WTC11 (cell line): Measurements from ENCODE around the gene MBP. TPM values are rescaled to one million over a fixed set of nuclear protein-coding genes. Genes with fewer than 3 reads are reported as not detected.
A peak's percentile ranks its signal among the peaks of the same experiment; 100 is the strongest.

Source experiments
- ATAC-seq: fragments of 200-7000 bp; cut with Tn5 transposase; 2 replicates; pipeline ENCODE4 v1.10.0; 2021; ENCODE audit warnings: mild to moderate bottlenecking, moderate library complexity
- CTCF ChIA-PET: fragments of 300-600 bp; sonication (Branson Sonifier 250); formaldehyde crosslinking; loops from one replicate; lab custom pipeline; 2021; ENCODE audit warnings: antibody characterized with exemption; lab: Charles Lee
- POLR2A ChIA-PET: fragments of 350-600 bp; sonication (Branson Sonifier 250); formaldehyde crosslinking; loops from one replicate; lab custom pipeline; 2021; ENCODE audit warnings: antibody characterized with exemption; lab: Charles Lee
- DNase-seq: peaks from one replicate; pipeline ENCODE4 v3.0.0; 2021; ENCODE audit warnings: low spot score
- H3K27ac Mint-ChIP-seq: 2 replicates; pipeline ENCODE4 v1.8.0; 2021; ENCODE audit warnings: mixed read lengths
- H3K27me3 Mint-ChIP-seq: 2 replicates; pipeline ENCODE4 v1.8.0; 2021; ENCODE audit warnings: low read depth, mild to moderate bottlenecking, moderate library complexity, mixed read lengths
- H3K36me3 Mint-ChIP-seq: 2 replicates; pipeline ENCODE4 v1.8.0; 2021; ENCODE audit warnings: mixed read lengths
- H3K4me1 Mint-ChIP-seq: 2 replicates; pipeline ENCODE4 v1.8.0; 2022; ENCODE audit warnings: mixed read lengths
- H3K4me3 Mint-ChIP-seq: 2 replicates; pipeline ENCODE4 v1.8.0; 2021; ENCODE audit warnings: mild to moderate bottlenecking, moderate library complexity, mixed read lengths
- H3K9me3 Mint-ChIP-seq: 2 replicates; pipeline ENCODE4 v1.8.0; 2021; ENCODE audit warnings: mixed read lengths
- ATF1 ChIP-seq: sonication (generic); formaldehyde crosslinking; IDR thresholded peaks from 2 replicates; pipeline ENCODE4 v1.8.1; 2023; ENCODE audit warnings: mild to moderate bottlenecking, moderate library complexity, missing genetic modification reagents
- CREB1 ChIP-seq: sonication (generic); formaldehyde crosslinking; IDR thresholded peaks from 2 replicates; pipeline ENCODE4 v1.8.0; 2023; ENCODE audit warnings: mild to moderate bottlenecking, missing genetic modification reagents
- ELF4 ChIP-seq: sonication (generic); formaldehyde crosslinking; IDR thresholded peaks from 2 replicates; pipeline ENCODE4 v1.8.1; 2022; ENCODE audit warnings: low read depth, mild to moderate bottlenecking, moderate library complexity, missing genetic modification reagents
- EMX1 ChIP-seq: fragments of 250-450 bp; sonication (Bioruptor Pico); IDR thresholded peaks from 2 replicates; pipeline ENCODE4 v1.8.0; 2021; ENCODE audit warnings: mild to moderate bottlenecking
- JAZF1 ChIP-seq: fragments of 250-450 bp; sonication (Bioruptor Pico); IDR thresholded peaks from 2 replicates; pipeline ENCODE4 v1.9.0; 2021; ENCODE audit warnings: moderate library complexity, mild to moderate bottlenecking, inconsistent platforms
- MYBL2 ChIP-seq: sonication (generic); formaldehyde crosslinking; IDR thresholded peaks from 2 replicates; pipeline ENCODE4 v1.8.1; 2023; ENCODE audit warnings: mild to moderate bottlenecking, moderate library complexity, missing genetic modification reagents
- PRRX2 ChIP-seq: fragments of 250-450 bp; sonication (Bioruptor Pico); IDR thresholded peaks from 2 replicates; pipeline ENCODE4 v1.8.0; 2021; ENCODE audit warnings: mild to moderate bottlenecking
- SMAD4 ChIP-seq: sonication (generic); formaldehyde crosslinking; IDR thresholded peaks from 2 replicates; pipeline ENCODE4 v1.8.0; 2022; ENCODE audit warnings: mild to moderate bottlenecking, missing genetic modification reagents
- ZBTB21 ChIP-seq: sonication (generic); formaldehyde crosslinking; IDR thresholded peaks from 2 replicates; pipeline ENCODE4 v1.8.1; 2023; ENCODE audit warnings: mild to moderate bottlenecking, missing genetic modification reagents, borderline replicate concordance
- ZNF232 ChIP-seq: sonication (generic); formaldehyde crosslinking; IDR thresholded peaks from 2 replicates; pipeline ENCODE4 v1.8.0; 2022; ENCODE audit warnings: mild to moderate bottlenecking, missing genetic modification reagents
- ZNF317 ChIP-seq: sonication (generic); formaldehyde crosslinking; IDR thresholded peaks from 2 replicates; pipeline ENCODE4 v1.8.1; 2023; ENCODE audit warnings: low read depth, mild to moderate bottlenecking, moderate library complexity, missing genetic modification reagents, borderline replicate concordance
- ZNF396 ChIP-seq: fragments of 250-450 bp; sonication (Bioruptor Pico); IDR thresholded peaks from 2 replicates; pipeline ENCODE4 v1.8.0; 2021; ENCODE audit warnings: mild to moderate bottlenecking, moderate library complexity, borderline replicate concordance
- ZNF416 ChIP-seq: fragments of 250-450 bp; sonication (Bioruptor Pico); IDR thresholded peaks from 2 replicates; pipeline ENCODE4 v1.9.0; 2021; ENCODE audit warnings: mild to moderate bottlenecking, inconsistent platforms
- ZNF423 ChIP-seq: fragments of 250-450 bp; sonication (Bioruptor Pico); IDR thresholded peaks from 2 replicates; pipeline ENCODE4 v2.1.2; 2022; ENCODE audit warnings: mild to moderate bottlenecking, moderate library complexity
- total RNA-seq: library from RNA; stranded (reverse); gene quantifications from 3 replicates; pipeline ENCODE4 v1.2.3, GENCODE V29; 2021
- TF ChIP-seq, protein P1 (sequence below): fragments of 250-450 bp; sonication (Bioruptor Pico); IDR thresholded peaks from 2 replicates; pipeline ENCODE4 v1.9.0; 2021; ENCODE audit warnings: moderate library complexity, mild to moderate bottlenecking, inconsistent platforms, borderline replicate concordance
- TF ChIP-seq, protein P2 (sequence below): sonication (generic); formaldehyde crosslinking; IDR thresholded peaks from 2 replicates; pipeline ENCODE4 v1.8.1; 2023; ENCODE audit warnings: mild to moderate bottlenecking, missing genetic modification reagents, borderline replicate concordance
- TF ChIP-seq, protein P3 (sequence below): fragments of 250-450 bp; sonication (Bioruptor Pico); conservative IDR thresholded peaks from 2 replicates; pipeline ENCODE4 v1.9.0; 2021; ENCODE audit warnings: mild to moderate bottlenecking
- TF ChIP-seq, protein P4 (sequence below): sonication (generic); formaldehyde crosslinking; IDR thresholded peaks from 2 replicates; pipeline ENCODE4 v1.8.1; 2023; ENCODE audit warnings: mild to moderate bottlenecking, missing genetic modification reagents
- TF ChIP-seq, protein P5 (sequence below): fragments of 200-600 bp; IDR thresholded peaks from 2 replicates; pipeline ENCODE4 v1.8.0; 2022; ENCODE audit warnings: antibody characterized with exemption
- TF ChIP-seq, protein P6 (sequence below): sonication (generic); formaldehyde crosslinking; IDR thresholded peaks from 2 replicates; pipeline ENCODE4 v1.8.1; 2022; ENCODE audit warnings: missing genetic modification reagents, borderline replicate concordance

Gene MBP
- total RNA-seq, 1 experiment from 2014 or later, result 19.6 TPM

DNA sequence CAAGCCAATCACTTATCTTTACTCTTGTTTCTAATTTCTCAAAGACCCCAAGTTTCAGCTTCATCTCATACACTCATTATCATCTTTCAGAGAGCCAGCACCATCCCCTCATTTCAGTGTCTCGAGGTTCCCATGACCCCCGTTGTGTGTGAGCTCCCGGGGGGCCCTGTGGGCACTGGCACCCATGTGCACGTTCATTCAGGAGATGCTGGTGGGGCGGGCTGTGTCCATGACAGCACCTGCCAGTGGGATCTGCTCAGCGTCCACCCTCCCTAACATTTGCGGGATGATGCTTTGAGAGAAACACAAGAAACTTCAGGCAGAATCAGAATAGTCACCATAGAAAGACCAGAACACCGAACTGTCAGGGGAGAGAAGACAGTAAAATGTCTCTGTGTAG, 120.5 kb downstream of the MBP start (continued):
- TF ChIP-seq, protein P1, sequence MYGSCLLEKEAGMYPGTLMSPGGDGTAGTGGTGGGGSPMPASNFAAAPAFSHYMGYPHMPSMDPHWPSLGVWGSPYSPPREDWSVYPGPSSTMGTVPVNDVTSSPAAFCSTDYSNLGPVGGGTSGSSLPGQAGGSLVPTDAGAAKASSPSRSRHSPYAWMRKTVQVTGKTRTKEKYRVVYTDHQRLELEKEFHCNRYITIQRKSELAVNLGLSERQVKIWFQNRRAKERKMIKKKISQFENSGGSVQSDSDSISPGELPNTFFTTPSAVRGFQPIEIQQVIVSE, result no peak
- no peak for TF ChIP-seq JAZF1 (CRISPR knock-in tag)
- no peak for TF ChIP-seq ZNF416
- no peak for TF ChIP-seq MYBL2
- no peak for TF ChIP-seq ZBTB21 (CRISPR knock-in tag)
- TF ChIP-seq, protein P2, sequence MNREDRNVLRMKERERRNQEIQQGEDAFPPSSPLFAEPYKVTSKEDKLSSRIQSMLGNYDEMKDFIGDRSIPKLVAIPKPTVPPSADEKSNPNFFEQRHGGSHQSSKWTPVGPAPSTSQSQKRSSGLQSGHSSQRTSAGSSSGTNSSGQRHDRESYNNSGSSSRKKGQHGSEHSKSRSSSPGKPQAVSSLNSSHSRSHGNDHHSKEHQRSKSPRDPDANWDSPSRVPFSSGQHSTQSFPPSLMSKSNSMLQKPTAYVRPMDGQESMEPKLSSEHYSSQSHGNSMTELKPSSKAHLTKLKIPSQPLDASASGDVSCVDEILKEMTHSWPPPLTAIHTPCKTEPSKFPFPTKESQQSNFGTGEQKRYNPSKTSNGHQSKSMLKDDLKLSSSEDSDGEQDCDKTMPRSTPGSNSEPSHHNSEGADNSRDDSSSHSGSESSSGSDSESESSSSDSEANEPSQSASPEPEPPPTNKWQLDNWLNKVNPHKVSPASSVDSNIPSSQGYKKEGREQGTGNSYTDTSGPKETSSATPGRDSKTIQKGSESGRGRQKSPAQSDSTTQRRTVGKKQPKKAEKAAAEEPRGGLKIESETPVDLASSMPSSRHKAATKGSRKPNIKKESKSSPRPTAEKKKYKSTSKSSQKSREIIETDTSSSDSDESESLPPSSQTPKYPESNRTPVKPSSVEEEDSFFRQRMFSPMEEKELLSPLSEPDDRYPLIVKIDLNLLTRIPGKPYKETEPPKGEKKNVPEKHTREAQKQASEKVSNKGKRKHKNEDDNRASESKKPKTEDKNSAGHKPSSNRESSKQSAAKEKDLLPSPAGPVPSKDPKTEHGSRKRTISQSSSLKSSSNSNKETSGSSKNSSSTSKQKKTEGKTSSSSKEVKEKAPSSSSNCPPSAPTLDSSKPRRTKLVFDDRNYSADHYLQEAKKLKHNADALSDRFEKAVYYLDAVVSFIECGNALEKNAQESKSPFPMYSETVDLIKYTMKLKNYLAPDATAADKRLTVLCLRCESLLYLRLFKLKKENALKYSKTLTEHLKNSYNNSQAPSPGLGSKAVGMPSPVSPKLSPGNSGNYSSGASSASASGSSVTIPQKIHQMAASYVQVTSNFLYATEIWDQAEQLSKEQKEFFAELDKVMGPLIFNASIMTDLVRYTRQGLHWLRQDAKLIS (CRISPR knock-in tag), result no peak
- TF ChIP-seq, protein P3, sequence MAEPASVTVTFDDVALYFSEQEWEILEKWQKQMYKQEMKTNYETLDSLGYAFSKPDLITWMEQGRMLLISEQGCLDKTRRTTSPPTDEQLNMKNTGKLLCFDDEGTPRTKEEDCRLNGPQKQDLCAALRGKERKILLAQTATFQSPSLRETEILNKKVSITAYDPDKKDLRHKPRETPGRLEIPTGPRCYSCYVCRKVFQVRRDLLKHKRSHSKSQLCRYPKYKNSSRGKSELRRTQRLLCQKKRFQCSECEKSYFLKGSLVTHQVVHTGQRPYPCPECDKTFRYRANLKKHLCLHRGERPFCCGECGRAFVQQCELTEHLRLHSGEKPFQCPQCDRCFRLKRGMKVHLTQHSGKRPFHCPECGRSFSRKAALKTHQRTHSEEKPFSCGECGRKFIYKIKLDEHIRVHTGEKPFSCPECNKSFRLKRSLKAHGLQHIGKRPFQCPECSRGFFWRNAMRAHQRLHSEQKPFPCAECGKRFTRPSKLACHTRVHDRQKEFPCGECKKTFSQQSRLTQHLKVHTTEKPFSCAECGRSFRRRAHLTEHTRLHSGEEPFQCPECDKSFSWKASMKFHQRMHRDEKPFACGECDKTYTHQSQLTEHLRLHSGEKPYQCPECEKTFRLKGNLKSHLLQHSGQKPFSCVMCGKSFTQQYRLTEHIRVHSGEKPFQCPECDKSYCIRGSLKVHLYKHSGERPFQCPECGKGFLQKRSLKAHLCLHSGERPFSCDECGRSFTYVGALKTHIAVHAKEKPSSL (CRISPR knock-in tag), result no peak
- TF ChIP-seq, protein P4, sequence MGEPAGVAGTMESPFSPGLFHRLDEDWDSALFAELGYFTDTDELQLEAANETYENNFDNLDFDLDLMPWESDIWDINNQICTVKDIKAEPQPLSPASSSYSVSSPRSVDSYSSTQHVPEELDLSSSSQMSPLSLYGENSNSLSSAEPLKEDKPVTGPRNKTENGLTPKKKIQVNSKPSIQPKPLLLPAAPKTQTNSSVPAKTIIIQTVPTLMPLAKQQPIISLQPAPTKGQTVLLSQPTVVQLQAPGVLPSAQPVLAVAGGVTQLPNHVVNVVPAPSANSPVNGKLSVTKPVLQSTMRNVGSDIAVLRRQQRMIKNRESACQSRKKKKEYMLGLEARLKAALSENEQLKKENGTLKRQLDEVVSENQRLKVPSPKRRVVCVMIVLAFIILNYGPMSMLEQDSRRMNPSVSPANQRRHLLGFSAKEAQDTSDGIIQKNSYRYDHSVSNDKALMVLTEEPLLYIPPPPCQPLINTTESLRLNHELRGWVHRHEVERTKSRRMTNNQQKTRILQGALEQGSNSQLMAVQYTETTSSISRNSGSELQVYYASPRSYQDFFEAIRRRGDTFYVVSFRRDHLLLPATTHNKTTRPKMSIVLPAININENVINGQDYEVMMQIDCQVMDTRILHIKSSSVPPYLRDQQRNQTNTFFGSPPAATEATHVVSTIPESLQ (CRISPR knock-in tag), result no peak

DNA sequence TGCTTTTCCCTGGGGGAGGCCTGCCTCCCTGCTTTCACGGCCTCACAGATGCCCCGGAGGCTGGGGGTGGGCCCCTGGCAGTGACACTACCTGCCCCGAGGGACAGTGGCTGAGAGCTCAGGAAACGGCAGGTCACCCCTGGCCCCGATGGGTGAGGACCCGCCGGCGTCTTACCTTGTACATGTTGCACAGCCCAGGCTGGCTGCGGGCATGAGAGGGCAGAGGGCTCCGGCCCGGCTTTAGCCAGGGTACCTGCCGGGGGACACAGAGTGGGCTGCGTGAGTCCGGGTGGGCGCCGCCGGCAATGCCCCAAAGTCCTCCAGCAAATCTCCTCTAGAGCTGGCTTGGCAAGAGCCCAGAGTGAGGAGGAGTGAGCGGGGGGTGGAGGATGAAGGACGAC, 122.9 kb downstream of the MBP start:
- CTCF ChIA-PET, result interaction anchor here (2.1 kb wide), 1 partner anchor 9 kb away, joined by 9 read pairs; no protein-coding TSS in a partner anchor
- H3K27ac Mint-ChIP-seq, result peak overlapping the region; percentile 44
- no peak overlapping the region for H3K4me3 Mint-ChIP-seq
- no peaks in the 10 kb centered on the region for H3K27me3 Mint-ChIP-seq
- H3K9me3 Mint-ChIP-seq, result no peaks in the 10 kb centered on the region
- POLR2A ChIA-PET, result interaction anchor here (1.0 to 1.2 kb wide), 2 partner anchors 11 to 44 kb away, joined by 3 read pairs; no protein-coding TSS in a partner anchor
- H3K36me3 Mint-ChIP-seq, result no peaks in the 10 kb centered on the region
- ATAC-seq, result no peak
- H3K4me1 Mint-ChIP-seq, result peaks cover 43% of the 10 kb centered on the region
- DNase-seq, result no peak
- TF ChIP-seq, protein P5, sequence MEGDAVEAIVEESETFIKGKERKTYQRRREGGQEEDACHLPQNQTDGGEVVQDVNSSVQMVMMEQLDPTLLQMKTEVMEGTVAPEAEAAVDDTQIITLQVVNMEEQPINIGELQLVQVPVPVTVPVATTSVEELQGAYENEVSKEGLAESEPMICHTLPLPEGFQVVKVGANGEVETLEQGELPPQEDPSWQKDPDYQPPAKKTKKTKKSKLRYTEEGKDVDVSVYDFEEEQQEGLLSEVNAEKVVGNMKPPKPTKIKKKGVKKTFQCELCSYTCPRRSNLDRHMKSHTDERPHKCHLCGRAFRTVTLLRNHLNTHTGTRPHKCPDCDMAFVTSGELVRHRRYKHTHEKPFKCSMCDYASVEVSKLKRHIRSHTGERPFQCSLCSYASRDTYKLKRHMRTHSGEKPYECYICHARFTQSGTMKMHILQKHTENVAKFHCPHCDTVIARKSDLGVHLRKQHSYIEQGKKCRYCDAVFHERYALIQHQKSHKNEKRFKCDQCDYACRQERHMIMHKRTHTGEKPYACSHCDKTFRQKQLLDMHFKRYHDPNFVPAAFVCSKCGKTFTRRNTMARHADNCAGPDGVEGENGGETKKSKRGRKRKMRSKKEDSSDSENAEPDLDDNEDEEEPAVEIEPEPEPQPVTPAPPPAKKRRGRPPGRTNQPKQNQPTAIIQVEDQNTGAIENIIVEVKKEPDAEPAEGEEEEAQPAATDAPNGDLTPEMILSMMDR, result no peak
- no peak for TF ChIP-seq ZNF396 (CRISPR knock-in tag)
- TF ChIP-seq SMAD4 (CRISPR knock-in tag), result no peak
- TF ChIP-seq, protein P6, sequence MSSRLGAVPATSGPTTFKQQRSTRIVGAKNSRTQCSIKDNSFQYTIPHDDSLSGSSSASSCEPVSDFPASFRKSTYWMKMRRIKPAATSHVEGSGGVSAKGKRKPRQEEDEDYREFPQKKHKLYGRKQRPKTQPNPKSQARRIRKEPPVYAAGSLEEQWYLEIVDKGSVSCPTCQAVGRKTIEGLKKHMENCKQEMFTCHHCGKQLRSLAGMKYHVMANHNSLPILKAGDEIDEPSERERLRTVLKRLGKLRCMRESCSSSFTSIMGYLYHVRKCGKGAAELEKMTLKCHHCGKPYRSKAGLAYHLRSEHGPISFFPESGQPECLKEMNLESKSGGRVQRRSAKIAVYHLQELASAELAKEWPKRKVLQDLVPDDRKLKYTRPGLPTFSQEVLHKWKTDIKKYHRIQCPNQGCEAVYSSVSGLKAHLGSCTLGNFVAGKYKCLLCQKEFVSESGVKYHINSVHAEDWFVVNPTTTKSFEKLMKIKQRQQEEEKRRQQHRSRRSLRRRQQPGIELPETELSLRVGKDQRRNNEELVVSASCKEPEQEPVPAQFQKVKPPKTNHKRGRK (CRISPR knock-in tag), result no peak
- TF ChIP-seq CREB1 (CRISPR knock-in tag), result no peak
- TF ChIP-seq PRRX2 (CRISPR knock-in tag), result no peak
- TF ChIP-seq ATF1 (CRISPR knock-in tag), result no peak
- no peak for TF ChIP-seq ZNF317 (CRISPR knock-in tag)
- TF ChIP-seq ELF4 (CRISPR knock-in tag), result no peak
- no peak for TF ChIP-seq ZNF423 (CRISPR knock-in tag)
- TF ChIP-seq, protein P2 (CRISPR knock-in tag), result no peak
- TF ChIP-seq ZNF232 (CRISPR knock-in tag), result no peak
- TF ChIP-seq EMX1 (CRISPR knock-in tag), result no peak
